Measurements from ENCODE around the gene CACHD1.

Gene CACHD1

DNA sequence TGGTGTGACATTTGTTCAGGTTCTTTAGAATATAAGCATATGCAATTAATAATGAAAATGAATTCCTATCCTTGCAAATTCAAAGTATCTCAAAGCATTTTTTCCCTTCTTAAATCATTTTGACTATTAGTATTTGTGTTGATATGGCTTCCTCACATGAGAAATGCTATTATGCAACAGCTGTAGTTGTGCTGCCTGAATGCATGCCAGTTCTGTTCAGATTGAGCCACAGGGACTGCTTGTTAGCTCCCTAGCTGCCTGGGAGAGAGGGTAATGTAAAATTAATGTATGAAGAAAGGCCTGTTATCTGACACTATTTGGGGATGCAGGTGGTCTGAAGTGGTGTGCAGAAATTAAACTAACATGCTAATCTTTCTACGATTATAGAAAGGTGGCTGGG lies 45.5 kb downstream of the CACHD1 start:
- no peaks in the 10 kb centered on the region for H3K9me3 ChIP-seq (ENCODE audit: insufficient read depth, low read length)
- no peak overlapping the region for H3K4me3 ChIP-seq (ENCODE audit: insufficient read depth, low read length, poor library complexity, severe bottlenecking)
- H3K27ac ChIP-seq (ENCODE audit: low read depth, low read length), result no peak overlapping the region
- no peak for TF ChIP-seq EZH2phosphoT487 (conservative IDR thresholded peaks at IDR 0.05; ENCODE audit: low read length)
- no peak overlapping the region for H3K4me2 ChIP-seq (ENCODE audit: low read depth, low read length, poor library complexity, severe bottlenecking)
- H2AFZ ChIP-seq (ENCODE audit: low read depth, low read length, severe bottlenecking), result no peak overlapping the region
- no peaks in the 10 kb centered on the region for H3K36me3 ChIP-seq (ENCODE audit: low read length)
- H3K27me3 ChIP-seq (ENCODE audit: low read length), result no peaks in the 10 kb centered on the region
- no peaks in the 10 kb centered on the region for H4K20me1 ChIP-seq (ENCODE audit: low read depth, low read length)
- no peaks in the 10 kb centered on the region for H3K9me2 ChIP-seq (replicated peaks; ENCODE audit: insufficient read depth, low read length)
- no peaks in the 10 kb centered on the region for H3K79me2 ChIP-seq (ENCODE audit: insufficient read depth, low read length)
- no peak overlapping the region for H3K9ac ChIP-seq (ENCODE audit: low read length)
- no peaks in the 10 kb centered on the region for H3F3A ChIP-seq (ENCODE audit: insufficient read depth)

DNA sequence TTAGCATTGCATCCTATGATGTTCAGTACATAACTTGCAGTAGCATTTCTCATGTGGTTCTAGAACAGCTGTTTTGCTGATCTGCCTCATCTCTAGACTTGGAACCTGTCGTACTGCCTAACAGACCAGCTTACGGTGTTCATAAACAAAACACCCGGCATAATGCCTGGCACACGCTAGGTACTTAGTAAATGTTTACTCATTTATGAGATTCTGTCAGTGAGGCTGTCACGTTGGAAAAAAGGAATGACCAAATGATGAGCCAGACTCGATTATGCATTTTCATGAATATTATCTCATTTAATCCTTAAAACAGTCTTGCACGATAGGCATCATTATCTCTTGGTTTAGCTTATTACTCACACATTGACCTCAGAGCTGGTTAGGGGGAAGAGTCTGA lies 46.4 kb downstream of the CACHD1 start:
- no peaks in the 10 kb centered on the region for H3K36me3 ChIP-seq (ENCODE audit: low read length)
- no peak overlapping the region for H3K4me2 ChIP-seq (ENCODE audit: low read depth, low read length, poor library complexity, severe bottlenecking)
- no peaks in the 10 kb centered on the region for H3K9me3 ChIP-seq (ENCODE audit: insufficient read depth, low read length)
- no peaks in the 10 kb centered on the region for H3F3A ChIP-seq (ENCODE audit: insufficient read depth)
- no peaks in the 10 kb centered on the region for H3K27me3 ChIP-seq (ENCODE audit: low read length)
- H3K79me2 ChIP-seq (ENCODE audit: insufficient read depth, low read length), result no peaks in the 10 kb centered on the region
- no peak overlapping the region for H3K9ac ChIP-seq (ENCODE audit: low read length)
- no peak overlapping the region for H3K27ac ChIP-seq (ENCODE audit: low read depth, low read length)
- no peaks in the 10 kb centered on the region for H4K20me1 ChIP-seq (ENCODE audit: low read depth, low read length)
- no peaks in the 10 kb centered on the region for H3K9me2 ChIP-seq (replicated peaks; ENCODE audit: insufficient read depth, low read length)
- no peak overlapping the region for H2AFZ ChIP-seq (ENCODE audit: low read depth, low read length, severe bottlenecking)
- TF ChIP-seq, protein P1, sequence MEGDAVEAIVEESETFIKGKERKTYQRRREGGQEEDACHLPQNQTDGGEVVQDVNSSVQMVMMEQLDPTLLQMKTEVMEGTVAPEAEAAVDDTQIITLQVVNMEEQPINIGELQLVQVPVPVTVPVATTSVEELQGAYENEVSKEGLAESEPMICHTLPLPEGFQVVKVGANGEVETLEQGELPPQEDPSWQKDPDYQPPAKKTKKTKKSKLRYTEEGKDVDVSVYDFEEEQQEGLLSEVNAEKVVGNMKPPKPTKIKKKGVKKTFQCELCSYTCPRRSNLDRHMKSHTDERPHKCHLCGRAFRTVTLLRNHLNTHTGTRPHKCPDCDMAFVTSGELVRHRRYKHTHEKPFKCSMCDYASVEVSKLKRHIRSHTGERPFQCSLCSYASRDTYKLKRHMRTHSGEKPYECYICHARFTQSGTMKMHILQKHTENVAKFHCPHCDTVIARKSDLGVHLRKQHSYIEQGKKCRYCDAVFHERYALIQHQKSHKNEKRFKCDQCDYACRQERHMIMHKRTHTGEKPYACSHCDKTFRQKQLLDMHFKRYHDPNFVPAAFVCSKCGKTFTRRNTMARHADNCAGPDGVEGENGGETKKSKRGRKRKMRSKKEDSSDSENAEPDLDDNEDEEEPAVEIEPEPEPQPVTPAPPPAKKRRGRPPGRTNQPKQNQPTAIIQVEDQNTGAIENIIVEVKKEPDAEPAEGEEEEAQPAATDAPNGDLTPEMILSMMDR (IDR thresholded peaks at IDR 0.05; ENCODE audit: insufficient read depth, low read length, poor library complexity, severe bottlenecking), result no peak
- TF ChIP-seq EZH2phosphoT487 (conservative IDR thresholded peaks at IDR 0.05; ENCODE audit: low read length), result no peak
- H3K4me3 ChIP-seq (ENCODE audit: insufficient read depth, low read length, poor library complexity, severe bottlenecking), result no peak overlapping the region

DNA sequence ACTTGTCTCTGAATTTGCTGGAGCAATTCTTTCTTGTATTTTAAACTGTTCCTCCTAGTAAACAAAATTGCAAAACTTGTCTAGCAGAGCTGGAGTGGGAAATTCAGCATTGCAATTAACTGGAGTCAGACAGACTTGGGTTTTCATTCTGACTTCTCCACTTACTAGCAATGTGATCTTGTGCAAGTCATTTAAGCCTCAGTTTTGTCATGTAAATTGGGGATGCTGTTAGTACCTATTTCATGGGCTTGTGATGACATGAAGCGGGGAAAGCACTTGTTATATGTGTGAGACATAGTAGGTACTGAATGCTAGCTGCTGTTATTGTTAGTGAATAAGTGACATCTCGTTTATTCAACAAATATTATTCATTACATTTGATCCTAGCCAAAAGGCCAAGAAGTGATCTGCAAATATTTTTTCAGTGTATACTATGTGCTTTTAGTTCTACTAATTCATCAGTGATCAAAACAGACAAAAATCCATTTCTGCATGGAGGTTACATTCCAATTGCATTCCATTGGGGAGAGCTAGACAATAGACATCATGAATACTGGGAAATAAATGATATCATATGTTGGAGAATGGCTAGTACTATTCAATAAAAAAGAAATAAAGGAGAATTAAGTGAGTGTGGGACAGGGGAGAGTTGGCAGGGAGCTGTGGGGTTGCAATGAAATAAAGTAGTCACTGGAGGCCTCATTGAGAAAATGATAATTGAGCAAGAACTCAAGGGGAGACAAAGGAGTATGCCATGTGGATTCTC lies 47.1 kb downstream of the CACHD1 start:
- Histone ChIP-seq H3F3A (ENCODE audit: insufficient read depth) (no peaks in the 10 kb centered on the region), H3K4me3 (ENCODE audit: insufficient read depth, low read length, poor library complexity, severe bottlenecking) (no peak overlapping the region), H3K27me3 (ENCODE audit: low read length) (no peaks in the 10 kb centered on the region), H3K79me2 (ENCODE audit: insufficient read depth, low read length) (no peaks in the 10 kb centered on the region), H3K27ac (ENCODE audit: low read depth, low read length) (no peak overlapping the region), H3K9ac (ENCODE audit: low read length) (no peak overlapping the region), H3K9me3 (ENCODE audit: insufficient read depth, low read length) (no peaks in the 10 kb centered on the region), H4K20me1 (ENCODE audit: low read depth, low read length) (no peaks in the 10 kb centered on the region), H3K9me2 (replicated peaks; ENCODE audit: insufficient read depth, low read length) (no peaks in the 10 kb centered on the region), H3K36me3 (ENCODE audit: low read length) (no peaks in the 10 kb centered on the region), H3K4me2 (ENCODE audit: low read depth, low read length, poor library complexity, severe bottlenecking) (no peak overlapping the region), H2AFZ (ENCODE audit: low read depth, low read length, severe bottlenecking) (no peak overlapping the region)
- TF ChIP-seq EZH2phosphoT487 (conservative IDR thresholded peaks at IDR 0.05; ENCODE audit: low read length), result no peak
- TF ChIP-seq, protein P1 (IDR thresholded peaks at IDR 0.05; ENCODE audit: insufficient read depth, low read length, poor library complexity, severe bottlenecking), result no peak

DNA sequence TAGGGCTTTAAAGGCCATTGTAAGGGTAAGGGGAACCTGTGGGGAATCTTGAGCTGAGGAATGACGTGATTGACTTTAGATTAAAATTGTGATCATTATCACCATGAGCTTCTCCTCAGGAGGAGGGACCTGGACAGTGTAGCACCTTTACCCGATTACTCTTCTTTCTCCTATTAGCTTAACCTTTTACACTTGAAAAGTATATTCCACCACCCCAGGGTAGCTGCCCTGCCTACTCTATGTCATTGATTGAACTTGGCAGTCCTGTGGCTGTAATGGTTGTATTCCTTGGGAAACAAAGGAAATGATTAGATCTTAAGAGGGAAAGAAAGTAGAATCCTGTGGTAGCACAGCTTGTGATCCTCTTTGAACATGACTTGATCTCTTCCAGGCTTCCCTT lies 47.7 kb downstream of the CACHD1 start:
- Histone ChIP-seq H3K9me2 (replicated peaks; ENCODE audit: insufficient read depth, low read length) (no peaks in the 10 kb centered on the region), H3K36me3 (ENCODE audit: low read length) (no peaks in the 10 kb centered on the region), H3K27me3 (ENCODE audit: low read length) (no peaks in the 10 kb centered on the region), H2AFZ (ENCODE audit: low read depth, low read length, severe bottlenecking) (no peak overlapping the region), H3K79me2 (ENCODE audit: insufficient read depth, low read length) (no peaks in the 10 kb centered on the region), H4K20me1 (ENCODE audit: low read depth, low read length) (no peaks in the 10 kb centered on the region), H3K4me2 (ENCODE audit: low read depth, low read length, poor library complexity, severe bottlenecking) (no peak overlapping the region), H3K27ac (ENCODE audit: low read depth, low read length) (no peak overlapping the region), H3K9ac (ENCODE audit: low read length) (no peak overlapping the region), H3K9me3 (ENCODE audit: insufficient read depth, low read length) (no peaks in the 10 kb centered on the region), H3F3A (ENCODE audit: insufficient read depth) (no peaks in the 10 kb centered on the region), H3K4me3 (ENCODE audit: insufficient read depth, low read length, poor library complexity, severe bottlenecking) (no peak overlapping the region)
- no peak for TF ChIP-seq EZH2phosphoT487 (conservative IDR thresholded peaks at IDR 0.05; ENCODE audit: low read length)
- TF ChIP-seq, protein P1 (IDR thresholded peaks at IDR 0.05; ENCODE audit: insufficient read depth, low read length, poor library complexity, severe bottlenecking), result no peak

All from SU-DHL-6 (cell line).